SK-N-SH (cell line): ENCODE data around the gene SIGLEC10. TPM values are rescaled to one million over a fixed set of nuclear protein-coding genes. Genes with fewer than 3 reads are reported as not detected.

Source experiments
- CTCF ChIA-PET: fragments of 300-600, 350-600 bp; formaldehyde crosslinking; extraction: SDS; loops from one replicate; lab custom pipeline; 2021; lab: Yijun Ruan, JAX
- POLR2A ChIA-PET: fragments of 350-600 bp; sonication (Branson Sonifier 250); formaldehyde crosslinking; extraction: SDS; loops from one replicate; lab custom pipeline; 2020; ENCODE audit warnings: antibody characterized with exemption, inconsistent platforms; lab: Yijun Ruan, JAX
- DNase-seq: peaks from one replicate; pipeline ENCODE4 v3.0.0; 2012
- H2AFZ ChIP-seq: fragments of 200-600 bp; sonication (generic); 2 replicates; pipeline ENCODE4 v1.8.1; 2016; ENCODE audit warnings: antibody characterized with exemption, mild to moderate bottlenecking, low read depth
- H3F3A ChIP-seq: fragments of 200-600 bp; sonication (generic); replicated peaks from 2 replicates; pipeline ENCODE3; 2016; ENCODE audit warnings: antibody characterized with exemption, mild to moderate bottlenecking; ENCODE audit not compliant: insufficient read depth
- H3K27ac ChIP-seq, 2 experiments: fragments of 200-500 bp in 1 of 2; fragments of 200-600 bp in 1 of 2; sonication (Bioruptor generic) in 1 of 2; sonication (generic), shearing (Covaris generic) in 1 of 2; 2 replicates each; pipeline versions ENCODE4 v1.5.1 to v1.6.1; 2014 to 2016; ENCODE audit warnings: low read depth in 2 of 2, inconsistent platforms in 1 of 2, low read length in 1 of 2, mild to moderate bottlenecking in 1 of 2, mixed read lengths in 1 of 2
- H3K27me3 ChIP-seq: fragments of 200-600 bp; sonication (generic), shearing (Covaris generic); 2 replicates; pipeline ENCODE4 v1.6.1; 2016; ENCODE audit warnings: mixed run types; ENCODE audit not compliant: insufficient read depth
- H3K36me3 ChIP-seq, 2 experiments: fragments of 200-500 bp in 1 of 2; fragments of 200-600 bp in 1 of 2; sonication (Bioruptor generic) in 1 of 2; sonication (generic) in 1 of 2; replicated peaks in 1 of 2; 2 replicates each; pipeline versions ENCODE3 to v1.5.1; 2014 to 2016; ENCODE audit warnings: low read length in 1 of 2, mild to moderate bottlenecking in 1 of 2; ENCODE audit not compliant: insufficient read depth in 2 of 2, control insufficient read depth in 1 of 2
- H3K4me1 ChIP-seq, 2 experiments: fragments of 200-500 bp in 1 of 2; fragments of 200-600 bp in 1 of 2; sonication (Bioruptor generic) in 1 of 2; sonication (generic), shearing (Covaris generic) in 1 of 2; 2 replicates each; pipeline versions ENCODE4 v1.5.1 to v1.6.1; 2014 to 2016; ENCODE audit warnings: low read depth in 1 of 2, low read length in 1 of 2, mixed run types in 1 of 2; ENCODE audit not compliant: insufficient read depth in 2 of 2, control insufficient read depth in 1 of 2
- H3K4me2 ChIP-seq: fragments of 200-600 bp; sonication (generic), shearing (Covaris generic); 2 replicates; pipeline ENCODE4 v1.6.1; 2017; ENCODE audit warnings: mixed run types
- H3K4me3 ChIP-seq, 2 experiments: fragments of 200-500 bp in 1 of 2; fragments of 200-600 bp in 1 of 2; sonication (Bioruptor generic) in 1 of 2; sonication (generic), shearing (Covaris generic) in 1 of 2; 2 replicates each; pipeline versions ENCODE4 v1.5.1 to v1.8.1; 2014 to 2016; ENCODE audit warnings: low read depth in 2 of 2, inconsistent platforms in 1 of 2, low read length in 1 of 2, mild to moderate bottlenecking in 1 of 2, mixed read lengths in 1 of 2, moderate library complexity in 1 of 2
- H3K79me2 ChIP-seq: fragments of 200-600 bp; sonication (generic); 2 replicates; pipeline ENCODE4 v1.8.1; 2017; ENCODE audit warnings: mild to moderate bottlenecking; ENCODE audit not compliant: insufficient read depth
- H3K9ac ChIP-seq: fragments of 200-600 bp; sonication (generic); 2 replicates; pipeline ENCODE4 v1.6.1; 2017; ENCODE audit warnings: mixed run types
- H3K9me2 ChIP-seq: fragments of 200-600 bp; sonication (generic); 2 replicates; pipeline ENCODE4 v1.6.1; 2017; ENCODE audit warnings: mixed run types
- H3K9me3 ChIP-seq: fragments of 200-600 bp; sonication (generic); 2 replicates; pipeline ENCODE4 v1.6.1; 2017; ENCODE audit warnings: mixed run types, mild to moderate bottlenecking, moderate library complexity
- H4K20me1 ChIP-seq: fragments of 200-600 bp; sonication (generic); 2 replicates; pipeline ENCODE4 v1.6.1; 2017; ENCODE audit warnings: mild to moderate bottlenecking, mixed run types; ENCODE audit not compliant: insufficient read depth
- CHD2 ChIP-seq: fragments of 150-350 bp; IDR thresholded peaks from 2 replicates; pipeline ENCODE4 v1.6.1; 2018; ENCODE audit warnings: low read length; ENCODE audit not compliant: partially characterized antibody
- FOSL2 ChIP-seq: IDR thresholded peaks from 2 replicates; pipeline ENCODE4 v1.4.0; 2012; ENCODE audit warnings: low read depth, mild to moderate bottlenecking, moderate library complexity, borderline replicate concordance
- FOXJ3 ChIP-seq: sonication (generic); formaldehyde crosslinking; IDR thresholded peaks from 2 replicates; pipeline ENCODE4 v1.5.1; 2020; ENCODE audit warnings: mild to moderate bottlenecking, missing genetic modification reagents
- JUND ChIP-seq: IDR thresholded peaks from 2 replicates; pipeline ENCODE4 v1.4.0; 2012
- MEF2A ChIP-seq: IDR thresholded peaks from 2 replicates; pipeline ENCODE4 v1.4.0; 2012; ENCODE audit warnings: low read depth, borderline replicate concordance
- NRF1 ChIP-seq: IDR thresholded peaks from 2 replicates; pipeline ENCODE4 v1.6.1; 2012; ENCODE audit warnings: low read depth, mild to moderate bottlenecking, low read length
- SIN3A ChIP-seq: IDR thresholded peaks from 2 replicates; pipeline ENCODE4 v1.6.1; 2012; ENCODE audit warnings: low read depth, mild to moderate bottlenecking, low read length, moderate library complexity, borderline replicate concordance
- SMC3 ChIP-seq: IDR thresholded peaks from 2 replicates; pipeline ENCODE4 v1.6.1; 2012; ENCODE audit warnings: low read depth, low read length, improper control_type of control experiment
- TCF12 ChIP-seq: IDR thresholded peaks from 2 replicates; pipeline ENCODE4 v1.4.0; 2012
- WGBS: methylation state at CpG from one replicate; pipeline ENCODE4 v1.1.6; 2017; ENCODE audit warnings: low lambda C conversion rate; 5-methylcytosine and 5-hydroxymethylcytosine counted together
- polyA plus RNA-seq, 3 experiments: library from polyadenylated mRNA; depleted of rRNA; stranded (reverse); fragments of >200 nt; gene quantifications; 2 replicates each; pipeline ENCODE4 v1.2.3, GENCODE V29; 2012
- TF ChIP-seq, protein P1 (sequence below): IDR thresholded peaks from 2 replicates; pipeline ENCODE4 v1.4.0; 2012; ENCODE audit warnings: low read depth, borderline replicate concordance
- TF ChIP-seq, protein P2 (sequence below): IDR thresholded peaks from 2 replicates; pipeline ENCODE4; 2012
- TF ChIP-seq, protein P3 (sequence below): IDR thresholded peaks from 2 replicates; pipeline ENCODE4 v1.6.1; 2012; ENCODE audit warnings: mild to moderate bottlenecking, low read depth, low read length, moderate library complexity
- TF ChIP-seq, protein P4 (sequence below): IDR thresholded peaks from 2 replicates; pipeline ENCODE4 v1.4.0; 2012; ENCODE audit warnings: low read depth

The SIGLEC10 gene
- polyA plus RNA-seq, 1 of the 3 experiments (the other 2 are of a cell fraction): not detected

DNA sequence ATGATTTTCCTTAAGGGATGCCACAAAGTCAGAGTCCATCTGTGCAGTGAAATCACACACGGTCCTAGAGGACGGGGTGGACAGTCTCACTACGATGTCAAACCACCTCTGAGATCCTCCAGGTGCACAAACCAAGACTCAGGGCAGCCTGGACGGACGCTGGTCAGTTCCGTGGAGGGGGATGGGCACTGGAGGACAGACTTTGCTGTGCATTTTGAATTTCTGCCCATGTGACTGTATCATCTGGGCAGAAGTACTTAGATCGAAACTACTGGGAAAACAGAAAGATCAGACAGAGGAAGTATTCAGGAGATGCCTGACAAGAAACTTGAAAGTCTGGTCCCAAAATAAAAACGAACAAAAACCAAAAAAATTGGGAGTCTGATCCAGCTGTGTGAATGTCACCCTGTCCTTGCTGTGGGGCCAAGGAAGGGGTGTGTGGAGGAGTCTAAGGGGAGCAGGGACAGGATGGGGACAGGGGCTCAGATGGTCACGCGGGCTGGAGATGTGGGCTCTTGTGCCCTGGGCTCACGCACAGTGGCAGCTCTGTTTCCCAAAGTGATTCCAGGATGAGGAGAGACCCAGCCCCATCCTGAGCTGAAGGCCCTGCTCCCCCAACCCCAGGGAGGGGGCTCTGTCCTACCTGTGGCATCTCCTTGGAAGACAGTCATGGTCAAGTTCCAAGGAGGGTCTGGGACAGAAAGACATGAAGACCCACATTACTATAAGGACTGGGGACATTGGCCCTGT is 39.3 kb upstream of the SIGLEC10 start:
- no peaks in the 10 kb centered on the region for H4K20me1 ChIP-seq
- no peak for DNase-seq
- no peak overlapping the region for H3K4me3 ChIP-seq
- no peaks in the 10 kb centered on the region for H3F3A ChIP-seq
- H3K9me2 ChIP-seq: no peaks in the 10 kb centered on the region
- H3K36me3 ChIP-seq: no peaks in the 10 kb centered on the region
- H2AFZ ChIP-seq: no peak overlapping the region
- H3K79me2 ChIP-seq: no peaks in the 10 kb centered on the region
- CTCF ChIA-PET: interaction anchor here (1.1 to 7.0 kb wide), 3 partner anchors 17 to 200 kb away, joined by 3 to 37 read pairs (median 4); no protein-coding TSS in a partner anchor
- no peaks in the 10 kb centered on the region for H3K9me3 ChIP-seq
- TF ChIP-seq TCF12: no peak
- TF ChIP-seq, protein P1, sequence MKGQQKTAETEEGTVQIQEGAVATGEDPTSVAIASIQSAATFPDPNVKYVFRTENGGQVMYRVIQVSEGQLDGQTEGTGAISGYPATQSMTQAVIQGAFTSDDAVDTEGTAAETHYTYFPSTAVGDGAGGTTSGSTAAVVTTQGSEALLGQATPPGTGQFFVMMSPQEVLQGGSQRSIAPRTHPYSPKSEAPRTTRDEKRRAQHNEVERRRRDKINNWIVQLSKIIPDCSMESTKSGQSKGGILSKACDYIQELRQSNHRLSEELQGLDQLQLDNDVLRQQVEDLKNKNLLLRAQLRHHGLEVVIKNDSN: no peak
- no peak for TF ChIP-seq NRF1
- no peak for TF ChIP-seq MEF2A
- TF ChIP-seq, protein P2, sequence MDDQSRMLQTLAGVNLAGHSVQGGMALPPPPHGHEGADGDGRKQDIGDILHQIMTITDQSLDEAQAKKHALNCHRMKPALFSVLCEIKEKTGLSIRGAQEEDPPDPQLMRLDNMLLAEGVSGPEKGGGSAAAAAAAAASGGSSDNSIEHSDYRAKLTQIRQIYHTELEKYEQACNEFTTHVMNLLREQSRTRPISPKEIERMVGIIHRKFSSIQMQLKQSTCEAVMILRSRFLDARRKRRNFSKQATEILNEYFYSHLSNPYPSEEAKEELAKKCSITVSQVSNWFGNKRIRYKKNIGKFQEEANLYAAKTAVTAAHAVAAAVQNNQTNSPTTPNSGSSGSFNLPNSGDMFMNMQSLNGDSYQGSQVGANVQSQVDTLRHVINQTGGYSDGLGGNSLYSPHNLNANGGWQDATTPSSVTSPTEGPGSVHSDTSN: no peak
- TF ChIP-seq CHD2: no peak
- no peak for TF ChIP-seq JUND
- TF ChIP-seq, protein P3, sequence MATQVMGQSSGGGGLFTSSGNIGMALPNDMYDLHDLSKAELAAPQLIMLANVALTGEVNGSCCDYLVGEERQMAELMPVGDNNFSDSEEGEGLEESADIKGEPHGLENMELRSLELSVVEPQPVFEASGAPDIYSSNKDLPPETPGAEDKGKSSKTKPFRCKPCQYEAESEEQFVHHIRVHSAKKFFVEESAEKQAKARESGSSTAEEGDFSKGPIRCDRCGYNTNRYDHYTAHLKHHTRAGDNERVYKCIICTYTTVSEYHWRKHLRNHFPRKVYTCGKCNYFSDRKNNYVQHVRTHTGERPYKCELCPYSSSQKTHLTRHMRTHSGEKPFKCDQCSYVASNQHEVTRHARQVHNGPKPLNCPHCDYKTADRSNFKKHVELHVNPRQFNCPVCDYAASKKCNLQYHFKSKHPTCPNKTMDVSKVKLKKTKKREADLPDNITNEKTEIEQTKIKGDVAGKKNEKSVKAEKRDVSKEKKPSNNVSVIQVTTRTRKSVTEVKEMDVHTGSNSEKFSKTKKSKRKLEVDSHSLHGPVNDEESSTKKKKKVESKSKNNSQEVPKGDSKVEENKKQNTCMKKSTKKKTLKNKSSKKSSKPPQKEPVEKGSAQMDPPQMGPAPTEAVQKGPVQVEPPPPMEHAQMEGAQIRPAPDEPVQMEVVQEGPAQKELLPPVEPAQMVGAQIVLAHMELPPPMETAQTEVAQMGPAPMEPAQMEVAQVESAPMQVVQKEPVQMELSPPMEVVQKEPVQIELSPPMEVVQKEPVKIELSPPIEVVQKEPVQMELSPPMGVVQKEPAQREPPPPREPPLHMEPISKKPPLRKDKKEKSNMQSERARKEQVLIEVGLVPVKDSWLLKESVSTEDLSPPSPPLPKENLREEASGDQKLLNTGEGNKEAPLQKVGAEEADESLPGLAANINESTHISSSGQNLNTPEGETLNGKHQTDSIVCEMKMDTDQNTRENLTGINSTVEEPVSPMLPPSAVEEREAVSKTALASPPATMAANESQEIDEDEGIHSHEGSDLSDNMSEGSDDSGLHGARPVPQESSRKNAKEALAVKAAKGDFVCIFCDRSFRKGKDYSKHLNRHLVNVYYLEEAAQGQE: no peak
- no peak for TF ChIP-seq FOXJ3 (CRISPR knock-in tag)
- TF ChIP-seq, protein P4, sequence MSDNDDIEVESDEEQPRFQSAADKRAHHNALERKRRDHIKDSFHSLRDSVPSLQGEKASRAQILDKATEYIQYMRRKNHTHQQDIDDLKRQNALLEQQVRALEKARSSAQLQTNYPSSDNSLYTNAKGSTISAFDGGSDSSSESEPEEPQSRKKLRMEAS: no peak
- TF ChIP-seq FOSL2: no peak
- TF ChIP-seq SIN3A: no peak
- TF ChIP-seq SMC3: no peak
- 19% methylated on average over 11 of the region's 11 CpGs for WGBS
- POLR2A ChIA-PET: no interaction called here
- no peak overlapping the region for H3K9ac ChIP-seq
- no peaks in the 10 kb centered on the region; a peak in 1 of 4 replicates for H3K4me1 ChIP-seq
- H3K4me2 ChIP-seq: no peak overlapping the region
- no peak overlapping the region for H3K27ac ChIP-seq
- peaks cover 53% of the 10 kb centered on the region for H3K27me3 ChIP-seq
